GM12892 (cell line): ENCODE results near the gene HPS6.

Experiments
- DNase-seq: peaks from one replicate; pipeline ENCODE4 v3.0.0; 2011; ENCODE audit not compliant: insufficient read length
- FAIRE-seq: peaks from 2 replicates; lab custom pipeline; 2011; peaks lifted over from hg19 to GRCh38; lab: Jason Lieb, UNC
- POLR2A ChIP-seq: IDR thresholded peaks from 2 replicates; pipeline ENCODE4 v1.6.1; 2011; ENCODE audit warnings: low read depth, low read length, control low read depth
- POLR2AphosphoS5 ChIP-seq: IDR thresholded peaks from 2 replicates; pipeline ENCODE4 v1.6.1; 2011; ENCODE audit warnings: low read depth, low read length, control low read depth
- TAF1 ChIP-seq: IDR thresholded peaks from 2 replicates; pipeline ENCODE4 v1.6.1; 2011; ENCODE audit warnings: low read depth, mild to moderate bottlenecking, control low read depth, low read length, borderline replicate concordance

Gene HPS6

GRCh38 chr10:102055647-102056419 is 9.3 kb upstream of the HPS6 start, which contains the start of gene ARMH3:
TSS of gene ARMH3 (minus strand) at chr10:102056173. CDS start at chr10:102040114, 16,059 bp downstream.
- peak; percentile 99 for FAIRE-seq
- TF ChIP-seq POLR2A (peak; percentile 73; the same call in 1 of the 2 replicates), TAF1 (no peak), POLR2AphosphoS5 (0 out of 2 replicates have a peak, but pooled peaks have one; percentile 38)
- peak; percentile 99 for DNase-seq

GRCh38 chr10:102059987-102060386 is 5.2 kb upstream of the HPS6 start:
- no peak for TF ChIP-seq POLR2AphosphoS5
- no peak for TF ChIP-seq TAF1
- no peak for TF ChIP-seq POLR2A
- FAIRE-seq, result no peak
- no peak for DNase-seq

- DNase-seq (no peak), FAIRE-seq (no peak)
- TF ChIP-seq TAF1 (no peak), POLR2AphosphoS5 (no peak), POLR2A (no peak)
Measured at GRCh38 chr10:102064503-102064867, 664 bp upstream of the HPS6 start.

- FAIRE-seq (peak; percentile 62), DNase-seq (peak; percentile 51)
- TF ChIP-seq TAF1, result no peak
- no peak for TF ChIP-seq POLR2A
- TF ChIP-seq POLR2AphosphoS5, result no peak
Measured at GRCh38 chr10:102065561-102066398, 631 bp downstream of the HPS6 start.

GRCh38 chr10:102066399-102067088 is 1.4 kb downstream of the HPS6 start:
- no peak for FAIRE-seq
- no peak for DNase-seq
- TF ChIP-seq POLR2AphosphoS5 (no peak), TAF1 (no peak), POLR2A (no peak)

- TF ChIP-seq POLR2A, result no peak
- FAIRE-seq, result no peak
- DNase-seq, result no peak
Measured at GRCh38 chr10:102067091-102067916, 2.2 kb downstream of the HPS6 start.

- TF ChIP-seq POLR2A, result no peak
- no peak for TF ChIP-seq TAF1
- no peak for FAIRE-seq
- no peak for DNase-seq
Measured at GRCh38 chr10:102068216-102068615, 3.1 kb downstream of the HPS6 start.

GRCh38 chr10:102069071-102069470 is 3.9 kb downstream of the HPS6 start:
- FAIRE-seq (no peak), DNase-seq (no peak)
- TF ChIP-seq POLR2A (no peak), TAF1 (no peak), POLR2AphosphoS5 (no peak)

- FAIRE-seq (peak; percentile 80), DNase-seq (peak; percentile 68)
- TF ChIP-seq TAF1 (no peak), POLR2AphosphoS5 (no peak), POLR2A (no peak)
Measured at GRCh38 chr10:102072673-102073527, 7.8 kb downstream of the HPS6 start.

- TF ChIP-seq POLR2AphosphoS5 (no peak), POLR2A (no peak), TAF1 (no peak)
- no peak for DNase-seq
Measured at GRCh38 chr10:102083541-102083940, 18.4 kb downstream of the HPS6 start.

More at GRCh38 chr10:102083541-102083940, 18.4 kb downstream of the HPS6 start:
- FAIRE-seq, result no peak
